ENCODE data around the gene IVNS1ABP. TPM values are rescaled to one million over a fixed set of nuclear protein-coding genes. Genes with fewer than 3 reads are reported as not detected.

The IVNS1ABP gene
- total and polyA plus RNA-seq, 4 donors = 19.8 to 93.8 (median 53.5) TPM

- H3K27me3 ChIP-seq (ENCODE audit: control insufficient read depth in 1 of 2, insufficient read depth in 2 of 2, low read length in 1 of 2) = no peaks in the 10 kb centered on the region
- ATAC-seq (ENCODE audit: low FRiP score) = no peak
- no peak overlapping the region for H3K27ac ChIP-seq (ENCODE audit: low read depth in 1 of 2, low read length in 2 of 2)
- intact Hi-C loops (cut with DNase I) = no loop called here
- WGBS, 2 donors = 82 to 83% methylated on average over 2 of the region's 2 CpGs
- no peak for DNase-seq
- H3K4me1 ChIP-seq (ENCODE audit: control insufficient read depth in 1 of 2, insufficient read depth in 2 of 2, low read length in 2 of 2) = no peaks in the 10 kb centered on the region
- H3K4me3 ChIP-seq (ENCODE audit: low read length in 2 of 2) = no peak overlapping the region
- H3K9me3 ChIP-seq (ENCODE audit: control insufficient read depth, low read length) = no peaks in the 10 kb centered on the region
- no peaks in the 10 kb centered on the region for H3K36me3 ChIP-seq (ENCODE audit: control insufficient read depth in 1 of 2, insufficient read depth in 2 of 2, low read length in 1 of 2)
Observed at GRCh38 chr1:185342017-185342416, 25.0 kb upstream of the IVNS1ABP start.

DNA sequence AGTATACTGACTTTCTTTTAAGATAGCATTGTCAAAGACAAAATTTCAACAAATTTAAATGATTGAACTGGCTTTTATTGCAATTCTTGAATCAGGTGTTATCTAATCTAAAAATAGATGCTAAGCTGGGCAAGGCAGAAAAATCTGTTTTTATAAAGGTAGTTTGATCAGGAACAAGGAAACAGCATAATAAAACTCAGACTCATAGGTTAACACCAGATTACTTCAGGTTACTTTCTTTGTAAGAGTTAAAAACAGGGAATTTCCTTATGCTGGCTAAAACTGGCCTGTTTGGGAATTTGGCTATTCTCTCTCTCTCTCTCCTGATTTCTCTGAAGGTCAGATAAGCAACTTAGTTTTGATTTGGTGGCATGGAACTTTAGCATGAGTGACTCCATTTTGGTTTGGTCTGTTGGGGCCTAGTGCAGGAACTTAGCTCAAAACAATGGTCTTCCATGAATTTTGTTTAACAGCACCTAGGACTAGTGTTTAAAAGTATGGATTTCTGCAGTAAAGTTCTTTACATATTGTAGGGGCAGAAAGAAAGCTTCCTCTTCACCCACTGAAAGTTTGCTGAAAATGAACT lies 24.2 kb upstream of the IVNS1ABP start:
- intact Hi-C loops (cut with DNase I) = no loop called here
- Histone ChIP-seq H3K9me3 (ENCODE audit: control insufficient read depth, low read length) (no peaks in the 10 kb centered on the region), H3K27ac (ENCODE audit: low read depth in 1 of 2, low read length in 2 of 2) (no peak overlapping the region), H3K4me3 (ENCODE audit: low read length in 2 of 2) (no peak overlapping the region), H3K4me1 (ENCODE audit: control insufficient read depth in 1 of 2, insufficient read depth in 2 of 2, low read length in 2 of 2) (no peaks in the 10 kb centered on the region), H3K27me3 (ENCODE audit: control insufficient read depth in 1 of 2, insufficient read depth in 2 of 2, low read length in 1 of 2) (no peaks in the 10 kb centered on the region), H3K36me3 (ENCODE audit: control insufficient read depth in 1 of 2, insufficient read depth in 2 of 2, low read length in 1 of 2) (no peaks in the 10 kb centered on the region)
- no peak for DNase-seq
- no peak for ATAC-seq (ENCODE audit: low FRiP score)

DNA sequence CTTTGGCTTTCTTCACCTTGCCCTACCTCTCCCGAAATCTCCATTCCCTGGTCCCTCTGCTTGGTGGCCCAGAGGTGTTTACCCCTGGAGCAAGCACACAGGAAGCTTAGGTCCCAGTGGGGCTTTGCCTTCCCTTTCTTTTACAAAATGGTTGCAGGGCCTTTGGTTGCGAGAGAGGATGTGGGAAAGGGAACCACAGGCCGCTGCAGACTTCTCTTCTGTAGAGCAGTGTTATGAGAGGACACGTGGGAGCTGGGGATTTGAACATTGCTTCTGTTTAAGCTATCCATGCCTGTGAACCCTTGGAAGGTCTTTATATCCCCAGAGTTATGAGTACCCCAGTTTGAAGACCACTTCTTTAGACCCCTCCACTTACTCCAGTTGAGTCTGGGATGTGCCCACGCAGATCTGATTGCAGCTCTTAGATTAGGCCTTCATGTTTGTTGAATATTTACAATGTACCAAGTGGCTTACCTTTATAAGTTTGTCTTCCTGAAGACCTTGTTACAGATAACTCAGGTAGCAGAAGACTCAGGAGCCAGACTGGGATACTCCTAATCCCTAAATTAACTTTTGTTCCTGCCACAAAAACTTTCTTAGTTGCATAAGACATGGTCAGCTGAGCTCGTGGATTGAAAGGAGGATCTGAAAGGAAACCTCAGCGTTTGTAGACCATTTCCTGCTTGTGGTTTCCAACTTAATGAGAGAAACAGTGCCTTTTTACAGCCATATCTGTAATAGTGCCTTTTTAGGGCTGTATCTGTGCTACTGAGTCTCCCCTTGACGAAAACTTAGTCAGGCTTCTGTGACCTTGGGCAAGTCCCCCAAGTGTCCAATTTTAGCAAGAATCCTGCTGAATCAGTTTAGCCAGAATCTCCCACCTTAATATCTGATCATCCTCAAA lies 21.9 kb upstream of the IVNS1ABP start:
- Histone ChIP-seq H3K27me3 (ENCODE audit: control insufficient read depth in 1 of 2, insufficient read depth in 2 of 2, low read length in 1 of 2) (peaks cover 0 to 2% of the 10 kb centered on the region in 2 donors), H3K9me3 (ENCODE audit: control insufficient read depth, low read length) (no peaks in the 10 kb centered on the region), H3K36me3 (ENCODE audit: control insufficient read depth in 1 of 2, insufficient read depth in 2 of 2, low read length in 1 of 2) (no peaks in the 10 kb centered on the region), H3K27ac (ENCODE audit: low read depth in 1 of 2, low read length in 2 of 2) (no peak overlapping the region), H3K4me3 (ENCODE audit: low read length in 2 of 2) (no peak overlapping the region), H3K4me1 (ENCODE audit: control insufficient read depth in 1 of 2, insufficient read depth in 2 of 2, low read length in 2 of 2) (no peaks in the 10 kb centered on the region)
- WGBS, 2 donors = 91 to 92% methylated on average over 8 of the region's 8 CpGs
- ATAC-seq (ENCODE audit: low FRiP score) (no peak), DNase-seq (peak in 1 of 2 donors; percentile 71)
- intact Hi-C loops (cut with DNase I) = no loop called here

DNA sequence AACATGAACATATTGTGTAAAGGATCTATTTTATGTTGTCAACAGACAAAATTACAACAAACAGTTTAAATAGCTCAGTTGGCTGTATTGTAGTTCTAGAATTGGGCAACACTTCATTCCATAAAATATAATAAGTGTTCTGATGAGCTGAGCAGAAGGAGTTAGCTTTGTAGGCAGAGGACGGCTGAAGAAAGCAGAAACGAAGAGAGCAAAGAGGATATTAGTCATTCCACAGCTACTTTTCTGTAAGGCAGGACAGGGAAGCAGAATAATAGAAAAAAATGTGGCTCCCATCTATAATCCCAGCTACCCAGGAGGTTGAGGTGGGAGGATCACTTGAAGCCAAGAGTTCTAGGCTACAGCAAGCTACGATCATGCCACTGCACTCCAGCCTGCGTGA lies 20.2 kb upstream of the IVNS1ABP start:
- H3K27me3 ChIP-seq (ENCODE audit: control insufficient read depth in 1 of 2, insufficient read depth in 2 of 2, low read length in 1 of 2) = peaks cover 0 to 2% of the 10 kb centered on the region in 2 donors
- no peak for ATAC-seq (ENCODE audit: low FRiP score)
- no peaks in the 10 kb centered on the region for H3K9me3 ChIP-seq (ENCODE audit: control insufficient read depth, low read length)
- H3K27ac ChIP-seq (ENCODE audit: low read depth in 1 of 2, low read length in 2 of 2) = no peak overlapping the region
- no peaks in the 10 kb centered on the region for H3K36me3 ChIP-seq (ENCODE audit: control insufficient read depth in 1 of 2, insufficient read depth in 2 of 2, low read length in 1 of 2)
- no peak for DNase-seq
- intact Hi-C loops (cut with DNase I) = no loop called here
- WGBS, 2 donors = 84 to 88% methylated on average over 4 of the region's 4 CpGs
- H3K4me3 ChIP-seq (ENCODE audit: low read length in 2 of 2) = no peak overlapping the region
- H3K4me1 ChIP-seq (ENCODE audit: control insufficient read depth in 1 of 2, insufficient read depth in 2 of 2, low read length in 2 of 2) = no peaks in the 10 kb centered on the region

DNA sequence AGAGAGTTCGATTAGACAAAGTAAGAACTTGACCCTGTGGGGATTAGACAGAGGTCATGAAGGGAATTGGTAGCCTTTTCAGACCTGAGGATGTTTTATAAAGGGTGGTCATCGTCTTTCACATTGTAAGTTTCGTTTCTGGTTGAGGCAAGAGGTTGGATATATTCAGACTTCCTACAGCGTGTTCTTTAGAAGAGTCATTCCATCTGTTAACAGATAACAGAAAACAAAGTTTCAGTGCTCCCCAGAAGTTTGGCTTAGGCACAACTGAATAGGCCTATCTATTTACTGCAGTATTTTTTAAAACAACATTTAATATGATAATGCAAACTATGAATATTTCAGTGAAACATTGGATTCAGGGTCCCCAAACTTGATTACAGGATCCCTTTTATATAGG lies 17.1 kb upstream of the IVNS1ABP start:
- WGBS, 2 donors = 55% methylated on average over 4 of the region's 4 CpGs
- H3K4me3 ChIP-seq (ENCODE audit: low read length in 2 of 2) = no peak overlapping the region
- no peak for DNase-seq
- H3K36me3 ChIP-seq (ENCODE audit: control insufficient read depth in 1 of 2, insufficient read depth in 2 of 2, low read length in 1 of 2) = no peaks in the 10 kb centered on the region
- intact Hi-C loops (cut with DNase I) = no loop called here
- H3K27me3 ChIP-seq (ENCODE audit: control insufficient read depth in 1 of 2, insufficient read depth in 2 of 2, low read length in 1 of 2) = peaks cover 0 to 2% of the 10 kb centered on the region in 2 donors
- H3K27ac ChIP-seq (ENCODE audit: low read depth in 1 of 2, low read length in 2 of 2) = no peak overlapping the region
- H3K9me3 ChIP-seq (ENCODE audit: control insufficient read depth, low read length) = no peaks in the 10 kb centered on the region
- H3K4me1 ChIP-seq (ENCODE audit: control insufficient read depth in 1 of 2, insufficient read depth in 2 of 2, low read length in 2 of 2) = no peaks in the 10 kb centered on the region
- no peak for ATAC-seq (ENCODE audit: low FRiP score)

GRCh38 chr1:185328255-185328654 lies 11.2 kb upstream of the IVNS1ABP start:
- H3K27me3 ChIP-seq (ENCODE audit: control insufficient read depth in 1 of 2, insufficient read depth in 2 of 2, low read length in 1 of 2) = no peaks in the 10 kb centered on the region
- H3K27ac ChIP-seq (ENCODE audit: low read depth in 1 of 2, low read length in 2 of 2) = no peak overlapping the region
- no peaks in the 10 kb centered on the region for H3K9me3 ChIP-seq (ENCODE audit: control insufficient read depth, low read length)
- intact Hi-C loops (cut with DNase I) = no loop called here
- no peak for DNase-seq
- no peaks in the 10 kb centered on the region for H3K4me1 ChIP-seq (ENCODE audit: control insufficient read depth in 1 of 2, insufficient read depth in 2 of 2, low read length in 2 of 2)
- WGBS, 2 donors = 94 to 96% methylated on average over 4 of the region's 4 CpGs
- H3K36me3 ChIP-seq (ENCODE audit: control insufficient read depth in 1 of 2, insufficient read depth in 2 of 2, low read length in 1 of 2) = no peaks in the 10 kb centered on the region
- ATAC-seq (ENCODE audit: low FRiP score) = no peak
- H3K4me3 ChIP-seq (ENCODE audit: low read length in 2 of 2) = no peak overlapping the region

GRCh38 chr1:185325413-185325812 lies 8.4 kb upstream of the IVNS1ABP start:
- H3K4me3 ChIP-seq (ENCODE audit: low read length in 2 of 2) = no peak overlapping the region
- no peak for ATAC-seq (ENCODE audit: low FRiP score)
- H3K27ac ChIP-seq (ENCODE audit: low read depth in 1 of 2, low read length in 2 of 2) = no peak overlapping the region
- H3K27me3 ChIP-seq (ENCODE audit: control insufficient read depth in 1 of 2, insufficient read depth in 2 of 2, low read length in 1 of 2) = no peaks in the 10 kb centered on the region
- no peaks in the 10 kb centered on the region for H3K9me3 ChIP-seq (ENCODE audit: control insufficient read depth, low read length)
- WGBS, 2 donors = 42 to 60% methylated on average over 4 of the region's 4 CpGs
- H3K4me1 ChIP-seq (ENCODE audit: control insufficient read depth in 1 of 2, insufficient read depth in 2 of 2, low read length in 2 of 2) = no peaks in the 10 kb centered on the region
- intact Hi-C loops (cut with DNase I) = no loop called here
- DNase-seq = no peak
- H3K36me3 ChIP-seq (ENCODE audit: control insufficient read depth in 1 of 2, insufficient read depth in 2 of 2, low read length in 1 of 2) = no peaks in the 10 kb centered on the region

GRCh38 chr1:185324118-185324517 lies 7.1 kb upstream of the IVNS1ABP start:
- H3K36me3 ChIP-seq (ENCODE audit: control insufficient read depth in 1 of 2, insufficient read depth in 2 of 2, low read length in 1 of 2) = no peaks in the 10 kb centered on the region
- no peak overlapping the region for H3K27ac ChIP-seq (ENCODE audit: low read depth in 1 of 2, low read length in 2 of 2)
- DNase-seq (no peak), ATAC-seq (ENCODE audit: low FRiP score) (no peak)
- H3K4me3 ChIP-seq (ENCODE audit: low read length in 2 of 2) = no peak overlapping the region
- 93 to 96% methylated on average over 3 of the region's 3 CpGs for whole genome bisulfite sequencing, 2 donors
- no peaks in the 10 kb centered on the region for H3K4me1 ChIP-seq (ENCODE audit: control insufficient read depth in 1 of 2, insufficient read depth in 2 of 2, low read length in 2 of 2)
- H3K9me3 ChIP-seq (ENCODE audit: control insufficient read depth, low read length) = no peaks in the 10 kb centered on the region
- intact Hi-C loops (cut with DNase I) = no loop called here
- no peaks in the 10 kb centered on the region for H3K27me3 ChIP-seq (ENCODE audit: control insufficient read depth in 1 of 2, insufficient read depth in 2 of 2, low read length in 1 of 2)

- Histone ChIP-seq H3K4me3 (ENCODE audit: low read length in 2 of 2) (no peak overlapping the region), H3K36me3 (ENCODE audit: control insufficient read depth in 1 of 2, insufficient read depth in 2 of 2, low read length in 1 of 2) (no peaks in the 10 kb centered on the region), H3K4me1 (ENCODE audit: control insufficient read depth in 1 of 2, insufficient read depth in 2 of 2, low read length in 2 of 2) (no peaks in the 10 kb centered on the region), H3K27ac (ENCODE audit: low read depth in 1 of 2, low read length in 2 of 2) (no peak overlapping the region), H3K27me3 (ENCODE audit: control insufficient read depth in 1 of 2, insufficient read depth in 2 of 2, low read length in 1 of 2) (no peaks in the 10 kb centered on the region), H3K9me3 (ENCODE audit: control insufficient read depth, low read length) (no peaks in the 10 kb centered on the region)
- intact Hi-C loops (cut with DNase I) = no loop called here
- DNase-seq (no peak), ATAC-seq (ENCODE audit: low FRiP score) (no peak)
- WGBS, 2 donors = 70 to 74% methylated on average over 2 of the region's 2 CpGs
Observed at GRCh38 chr1:185322636-185323035, 5.6 kb upstream of the IVNS1ABP start.

Data from aorta (tissue), 5 donors.